Liver (tissue), 9 donors: ENCODE data around the gene TPBGL. TPM values are rescaled to one million over a fixed set of nuclear protein-coding genes. Genes with fewer than 3 reads are reported as not detected.
A peak's percentile ranks its signal among the peaks of the same experiment; 100 is the strongest.
"Not testable (repeated sequence)": the region's sequence is repeated elsewhere in the genome, so short reads cannot be mapped to it uniquely, and the experiment has no call there.

Experiments
- DNase-seq: peaks from one replicate; pipeline ENCODE4 v3.0.0-alpha.2; 2017; ENCODE audit warnings: low spot score
- H3K27ac ChIP-seq, 2 donors: one replicate each; pipeline ENCODE4 v1.7.0; 2013; ENCODE audit warnings: inconsistent platforms in 2 of 2, low read length in 2 of 2, control low read depth in 1 of 2, low read depth in 1 of 2, mild to moderate bottlenecking in 1 of 2
- H3K27me3 ChIP-seq, 4 donors: one replicate each; pipeline versions ENCODE4 v1.6.1 to v1.7.0; 2013; ENCODE audit warnings: low read length in 3 of 4, inconsistent platforms in 1 of 4, mild to moderate bottlenecking in 1 of 4, moderate library complexity in 1 of 4; ENCODE audit not compliant: control insufficient read depth in 4 of 4, insufficient read depth in 4 of 4
- H3K36me3 ChIP-seq, 4 donors: one replicate each; pipeline versions ENCODE4 v1.6.1 to v1.7.0; 2013; ENCODE audit warnings: low read length in 3 of 4, mild to moderate bottlenecking in 3 of 4, low read depth in 1 of 4, moderate library complexity in 1 of 4; ENCODE audit not compliant: control insufficient read depth in 4 of 4, insufficient read depth in 3 of 4
- H3K4me1 ChIP-seq, 4 donors: one replicate each; pipeline versions ENCODE4 v1.6.1 to v1.7.0; 2013; ENCODE audit warnings: low read length in 3 of 4, mild to moderate bottlenecking in 3 of 4, moderate library complexity in 1 of 4; ENCODE audit not compliant: control insufficient read depth in 4 of 4, insufficient read depth in 4 of 4
- H3K4me3 ChIP-seq, 3 donors: one replicate each; pipeline versions ENCODE4 v1.6.1 to v1.7.0; 2013; ENCODE audit warnings: low read length in 3 of 3, control low read depth in 1 of 3, low read depth in 1 of 3, mild to moderate bottlenecking in 1 of 3
- H3K9ac ChIP-seq, 2 donors: one replicate each; pipeline ENCODE4 v1.7.0; 2013; ENCODE audit warnings: low read length in 2 of 2, mild to moderate bottlenecking in 2 of 2, moderate library complexity in 2 of 2, control low read depth in 1 of 2, low read depth in 1 of 2
- H3K9me3 ChIP-seq, 4 donors: one replicate each; pipeline versions ENCODE4 v1.6.1 to v1.7.0; 2013; ENCODE audit warnings: low read length in 3 of 4; ENCODE audit not compliant: control insufficient read depth in 4 of 4
- CTCF ChIP-seq: fragments of 150-350 bp; IDR thresholded peaks from 2 replicates; pipeline ENCODE4 v1.5.1; 2017; ENCODE audit warnings: improper control_type of control experiment, low read depth, low read length; ENCODE audit not compliant: missing input control
- EGR1 ChIP-seq, 2 donors: IDR thresholded peaks; 2 replicates each; pipeline ENCODE4 v1.6.1; 2016 to 2018; ENCODE audit warnings: antibody characterized with exemption in 2 of 2, low read depth in 2 of 2
- FOXA2 ChIP-seq: IDR thresholded peaks from 2 replicates; pipeline ENCODE4 v1.6.1; 2016; ENCODE audit warnings: antibody characterized with exemption
- GABPA ChIP-seq, 2 donors: IDR thresholded peaks in 1 of 2; conservative IDR thresholded peaks in 1 of 2; 2 replicates each; pipeline ENCODE4 v1.6.1; 2016; ENCODE audit warnings: antibody characterized with exemption in 2 of 2, mild to moderate bottlenecking in 1 of 2, moderate library complexity in 1 of 2
- HNF4A ChIP-seq, 2 donors: conservative IDR thresholded peaks; 2 replicates each; pipeline ENCODE4 v1.6.1; 2016; ENCODE audit warnings: antibody characterized with exemption in 2 of 2, mild to moderate bottlenecking in 2 of 2
- JUND ChIP-seq, 2 donors: IDR thresholded peaks; 2 replicates each; pipeline ENCODE4 v1.6.1; 2016; ENCODE audit warnings: antibody characterized with exemption in 2 of 2
- MAX ChIP-seq: IDR thresholded peaks from 2 replicates; pipeline ENCODE4 v1.6.1; 2016; ENCODE audit warnings: antibody characterized with exemption
- NR2F2 ChIP-seq: IDR thresholded peaks from 2 replicates; pipeline ENCODE4 v1.6.1; 2016; ENCODE audit warnings: antibody characterized with exemption
- RAD21 ChIP-seq, 2 donors: IDR thresholded peaks; 2 replicates each; pipeline ENCODE4 v1.6.1; 2016; ENCODE audit warnings: antibody characterized with exemption in 2 of 2, mild to moderate bottlenecking in 2 of 2
- RXRA ChIP-seq, 2 donors: IDR thresholded peaks; 2 replicates each; pipeline ENCODE4 v1.6.1; 2017 to 2018; ENCODE audit warnings: antibody characterized with exemption in 2 of 2, mild to moderate bottlenecking in 1 of 2
- TAF1 ChIP-seq: conservative IDR thresholded peaks from 2 replicates; pipeline ENCODE4 v1.6.1; 2016; ENCODE audit warnings: antibody characterized with exemption, mild to moderate bottlenecking
- YY1 ChIP-seq: IDR thresholded peaks from 2 replicates; pipeline ENCODE4 v1.6.1; 2016; ENCODE audit warnings: antibody characterized with exemption, mild to moderate bottlenecking
- ZBTB33 ChIP-seq: IDR thresholded peaks from 2 replicates; pipeline ENCODE4 v1.6.1; 2016; ENCODE audit warnings: antibody characterized with exemption
- WGBS: extraction: QIAGEN DNeasy Blood & Tissue Kit; methylation state at CpG from one replicate; pipeline ENCODE4 v1.1.7; 2013; 5-methylcytosine and 5-hydroxymethylcytosine counted together
- polyA plus RNA-seq, 2 donors: library from polyadenylated mRNA; stranded (reverse) in 1 of 2; unstranded in 1 of 2; fragments of 200-250 nt in 1 of 2; fragments of >200 nt in 1 of 2; fragmentation: Nextera tagmentation in 1 of 2; extraction: Ambion mirVana in 1 of 2; gene quantifications; one replicate each; pipeline versions ENCODE4 v1.2.1 to v1.2.3, GENCODE V29; 2013 to 2015
- total RNA-seq, 2 donors: library from RNA; depleted of rRNA; stranded (reverse); fragments of >200 nt; gene quantifications; one replicate each; pipeline ENCODE4 v1.2.3, GENCODE V29; 2014
- donor health status: healthy.
- donor health status: healthy.
- donor health status: healthy.
- donor health status: healthy.
- donor health status: healthy.

Gene TPBGL
- total and polyA plus RNA-seq, 4 donors, result 0.05 TPM; not detected in 3

GRCh38 chr11:75273411-75274391, 33.1 kb downstream of the TPBGL start:
- peak; percentile 28 for DNase-seq
- H3K36me3 ChIP-seq, result peaks cover 0 to 32% (median 7%) of the 10 kb centered on the region in 4 donors
- H3K4me3 ChIP-seq, result no peak overlapping the region
- no peak overlapping the region for H3K27ac ChIP-seq
- no peaks in the 10 kb centered on the region for H3K4me1 ChIP-seq
- H3K9ac ChIP-seq, result no peak overlapping the region
- H3K9me3 ChIP-seq, result no peaks in the 10 kb centered on the region
- no peak for TF ChIP-seq GABPA (IDR thresholded peaks at IDR 0.05 in 1 of 2, conservative IDR thresholded peaks at IDR 0.05 in 1 of 2)
- TF ChIP-seq RAD21 (IDR thresholded peaks at IDR 0.05), result no peak
- H3K27me3 ChIP-seq, result no peaks in the 10 kb centered on the region
- WGBS, result 93% methylated on average over 15 of the region's 15 CpGs

GRCh38 chr11:75274716-75275115, 34.1 kb downstream of the TPBGL start:
- not testable (repeated sequence) for H3K4me1 ChIP-seq, DNase-seq, H3K9ac ChIP-seq, H3K27me3 ChIP-seq, H3K4me3 ChIP-seq, H3K9me3 ChIP-seq, H3K27ac ChIP-seq
- H3K36me3 ChIP-seq, result peaks cover 0 to 32% (median 7%) of the 10 kb centered on the region in 4 donors
- WGBS, result 95% methylated on average over 3 of the region's 3 CpGs

GRCh38 chr11:75275581-75275980, 35.0 kb downstream of the TPBGL start:
- DNase-seq, result no peak
- Histone ChIP-seq H3K9ac (no peak overlapping the region), H3K27ac (peak overlapping the region in 1 of 2 donors; percentile 14), H3K9me3 (no peaks in the 10 kb centered on the region), H3K27me3 (no peaks in the 10 kb centered on the region), H3K4me1 (no peaks in the 10 kb centered on the region), H3K4me3 (no peak overlapping the region), H3K36me3 (peaks cover 0 to 32% (median 7%) of the 10 kb centered on the region in 4 donors)
- TF ChIP-seq FOXA2 (no peak), RAD21 (IDR thresholded peaks at IDR 0.05) (peak in 1 of 2 donors; percentile 8), MAX (no peak), RXRA (IDR thresholded peaks at IDR 0.05) (no peak)
- WGBS, result 65% methylated on average over 6 of the region's 6 CpGs

- no peak for DNase-seq
- peaks cover 0 to 33% (median 7%) of the 10 kb centered on the region in 4 donors for H3K36me3 ChIP-seq
- H3K4me1 ChIP-seq, result no peaks in the 10 kb centered on the region
- H3K9me3 ChIP-seq, result no peaks in the 10 kb centered on the region
- no peak overlapping the region for H3K27ac ChIP-seq
- TF ChIP-seq HNF4A (conservative IDR thresholded peaks at IDR 0.05) (no peak), YY1 (no peak), NR2F2 (no peak), EGR1 (IDR thresholded peaks at IDR 0.05; ENCODE audit: low read depth in 2 of 2) (no peak), JUND (IDR thresholded peaks at IDR 0.05) (no peak), ZBTB33 (no peak), CTCF (no peak), TAF1 (no peak)
- WGBS, result 84% methylated on average over 2 of the region's 2 CpGs
- no peaks in the 10 kb centered on the region for H3K27me3 ChIP-seq
- H3K9ac ChIP-seq, result no peak overlapping the region
- no peak overlapping the region for H3K4me3 ChIP-seq
These were observed 35.6 kb downstream of the TPBGL start for GRCh38 chr11:75276186-75276585.
